Esophagus squamous epithelium (tissue), 5 donors: ENCODE results near the gene REG1B. TPM values are rescaled to one million over a fixed set of nuclear protein-coding genes. Genes with fewer than 3 reads are reported as not detected.

Experiments used
- DNase-seq: peaks from one replicate; lab custom pipeline; 2025; lab: John Stamatoyannopoulos, UW
- H3K27ac ChIP-seq, 4 donors: fragments of 200-600 bp; sonication (generic); one replicate each; pipeline ENCODE4 v1.5.1; 2016 to 2019; ENCODE audit warnings: mild to moderate bottlenecking in 1 of 4
- H3K27me3 ChIP-seq, 4 donors: fragments of 200-600 bp; sonication (generic); 1 replicate in 3 of 4; 2 replicates in 1 of 4; pipeline versions ENCODE4 v1.5.1 to v1.6.0; 2017 to 2021; ENCODE audit warnings: antibody characterized with exemption in 1 of 4
- H3K36me3 ChIP-seq, 3 donors: fragments of 200-600 bp; sonication (generic); one replicate each; pipeline ENCODE4 v1.5.1; 2016 to 2019
- H3K4me1 ChIP-seq, 3 donors: fragments of 200-600 bp; sonication (generic); one replicate each; pipeline ENCODE4 v1.5.1; 2017 to 2019
- H3K4me3 ChIP-seq, 4 donors: fragments of 200-600 bp; sonication (generic); 1 replicate in 3 of 4; 2 replicates in 1 of 4; pipeline ENCODE4 v1.5.1; 2016 to 2019; ENCODE audit warnings: mild to moderate bottlenecking in 2 of 4, moderate library complexity in 1 of 4
- H3K9me3 ChIP-seq, 3 donors: fragments of 200-600 bp; sonication (generic); one replicate each; pipeline ENCODE4 v1.5.1; 2016 to 2019
- CTCF ChIP-seq, 6 experiments: fragments of 450-650 bp in 4 of 6; fragments of 200-600 bp in 2 of 6; sonication (generic) in 2 of 6; IDR thresholded peaks; one replicate each; pipeline ENCODE4 v1.5.1; 2016 to 2019; ENCODE audit warnings: antibody characterized with exemption in 6 of 6, mild to moderate bottlenecking in 4 of 6, moderate library complexity in 4 of 6
- POLR2A ChIP-seq, 4 donors: fragments of 450-650 bp; IDR thresholded peaks; one replicate each; pipeline ENCODE4 v1.6.1; 2017; ENCODE audit warnings: antibody characterized with exemption in 4 of 4, mild to moderate bottlenecking in 4 of 4, moderate library complexity in 3 of 4
- WGBS, 2 donors: methylation state at CpG; one replicate each; pipeline ENCODE4 v1.1.5; 2018; 5-methylcytosine and 5-hydroxymethylcytosine counted together
- intact Hi-C: fragments of 100-400 bp; cut with DNase I; formaldehyde crosslinking; loops from one replicate; pipeline ENCODE4 v1.15.0; 2022
- total RNA-seq, 4 donors: library from RNA; depleted of rRNA; stranded (reverse); fragments of >200 nt; gene quantifications; one replicate each; pipeline ENCODE4 v1.1.0, GENCODE V29; 2016
- donor health status: DM: yes; HTN: yes; CAD: no.

Gene REG1B
- total RNA-seq, 4 donors from 2014 or later: not detected

GRCh38 chr2:79125721-79125985 is 37.9 kb upstream of the REG1B start:
- no peak for TF ChIP-seq CTCF (IDR thresholded peaks at IDR 0.05)
- TF ChIP-seq POLR2A (IDR thresholded peaks at IDR 0.05): no peak
- no peaks in the 10 kb centered on the region for H3K36me3 ChIP-seq
- WGBS, 2 donors: 80 to 90% methylated on average over 3 of the region's 3 CpGs
- no peak overlapping the region for H3K4me3 ChIP-seq
- intact Hi-C loops: no loop called here
- no peaks in the 10 kb centered on the region for H3K9me3 ChIP-seq
- H3K27me3 ChIP-seq: no peaks in the 10 kb centered on the region
- no peaks in the 10 kb centered on the region for H3K4me1 ChIP-seq
- H3K27ac ChIP-seq: no peak overlapping the region
- DNase-seq: no peak

- WGBS, 2 donors: 66 to 76% methylated on average over 9 of the region's 9 CpGs
- H3K27ac ChIP-seq: no peak overlapping the region
These were observed 37.3 kb upstream of the REG1B start for GRCh38 chr2:79124907-79125720.

GRCh38 chr2:79122676-79123075 is 34.9 kb upstream of the REG1B start:
- DNase-seq: no peak
- intact Hi-C loops: no loop called here
- H3K27ac ChIP-seq: no peak overlapping the region
- H3K9me3 ChIP-seq: no peaks in the 10 kb centered on the region
- H3K27me3 ChIP-seq: no peaks in the 10 kb centered on the region
- WGBS, 2 donors: 75 to 95% methylated on average over 2 of the region's 2 CpGs
- no peak overlapping the region for H3K4me3 ChIP-seq
- TF ChIP-seq CTCF (IDR thresholded peaks at IDR 0.05) (no peak), POLR2A (IDR thresholded peaks at IDR 0.05) (no peak)
- no peaks in the 10 kb centered on the region for H3K36me3 ChIP-seq
- no peaks in the 10 kb centered on the region for H3K4me1 ChIP-seq

More at GRCh38 chr2:79124907-79125720, 37.3 kb upstream of the REG1B start:
- no peaks in the 10 kb centered on the region for H3K27me3 ChIP-seq
- intact Hi-C loops: no loop called here
- H3K4me1 ChIP-seq: no peaks in the 10 kb centered on the region
- no peaks in the 10 kb centered on the region for H3K9me3 ChIP-seq
- TF ChIP-seq CTCF (IDR thresholded peaks at IDR 0.05) (no peak), POLR2A (IDR thresholded peaks at IDR 0.05) (no peak)
- H3K4me3 ChIP-seq: no peak overlapping the region
- DNase-seq: no peak
- H3K36me3 ChIP-seq: no peaks in the 10 kb centered on the region

- H3K27ac ChIP-seq: no peak within 1 kb of the TSS
- DNase-seq: no peak
- no peak for TF ChIP-seq CTCF (IDR thresholded peaks at IDR 0.05)
- TF ChIP-seq POLR2A (IDR thresholded peaks at IDR 0.05): no peak
- H3K9me3 ChIP-seq: no peaks in the 10 kb centered on the region
- no peak within 1 kb of the TSS for H3K4me3 ChIP-seq
- intact Hi-C loops: no loop called here
- H3K27me3 ChIP-seq: no peaks in the 10 kb centered on the region
- no peaks in the 10 kb centered on the region for H3K4me1 ChIP-seq
- WGBS, 2 donors: 68 to 74% methylated on average over 6 of the region's 6 CpGs
- H3K36me3 ChIP-seq: no peaks in the 10 kb centered on the region
These were observed 32.5 kb upstream of the REG1B start, which contains the start of gene REG1A for GRCh38 chr2:79120194-79120713. Gene REG1A (plus strand): TSS chr2:79120488. CDS start chr2:79120862, 374 bp downstream.
